HepG2 (cell line): Measurements from ENCODE around the gene MUC4. TPM values are rescaled to one million over a fixed set of nuclear protein-coding genes. Genes with fewer than 3 reads are reported as not detected.

Experiments
- ATAC-seq: fragments of 200-7000 bp; cut with Tn5 transposase; 3 replicates; pipeline ENCODE4 v1.9.1; 2020; ENCODE audit warnings: mild to moderate bottlenecking, moderate library complexity
- BruUV-seq: library from RNA; stranded (reverse); fragments of 400-500 nt; replicated peaks from 2 replicates; lab custom pipeline; 2021; lab: Mats Ljungman, UMichigan
- CTCF ChIA-PET: fragments of 300-600 bp; formaldehyde crosslinking; extraction: SDS; loops from one replicate; lab custom pipeline; 2021; ENCODE audit warnings: low total read pairs, inconsistent platforms, low intra/inter-chr PET ratio; lab: Yijun Ruan, JAX
- POLR2A ChIA-PET: fragments of 350-600 bp; sonication (Branson Sonifier 250); formaldehyde crosslinking; loops from one replicate; lab custom pipeline; 2020; ENCODE audit warnings: antibody characterized with exemption, inconsistent platforms; lab: Yijun Ruan, JAX
- DNase-seq: peaks from one replicate; pipeline ENCODE4 v3.0.0-alpha.2; 2015; ENCODE audit warnings: low spot score
- FAIRE-seq: peaks from 3 replicates; lab custom pipeline; 2011; peaks lifted over from hg19 to GRCh38; lab: Jason Lieb, UNC
- H2AFZ ChIP-seq: one replicate; pipeline ENCODE4 v1.6.1; 2011; ENCODE audit warnings: low read length, inconsistent platforms
- H3K27ac ChIP-seq: fragments of 300-600 bp; 3 replicates; pipeline ENCODE4 v1.8.0; 2011; ENCODE audit warnings: mixed run types, mild to moderate bottlenecking, mixed read lengths, low read length, inconsistent platforms; ENCODE audit not compliant: insufficient read depth; ENCODE audit errors: extremely low read length
- H3K27me3 ChIP-seq, 2 experiments: fragments of 200-600 bp in 1 of 2; 2 replicates in 1 of 2; 3 replicates in 1 of 2; pipeline versions ENCODE4 v1.6.0 to v1.8.0; 2011; ENCODE audit warnings: low read length in 2 of 2, mild to moderate bottlenecking in 2 of 2, moderate library complexity in 2 of 2, inconsistent platforms in 1 of 2; ENCODE audit not compliant: insufficient read depth in 2 of 2, control insufficient read depth in 1 of 2
- H3K36me3 ChIP-seq, 2 experiments: fragments of 200-600 bp in 1 of 2; replicated peaks in 1 of 2; 2 replicates in 1 of 2; 3 replicates in 1 of 2; pipeline versions ENCODE4 v1.5.1 to v1.8.0; 2011; ENCODE audit warnings: low read length in 2 of 2, inconsistent platforms in 1 of 2; ENCODE audit not compliant: insufficient read depth in 2 of 2, control insufficient read depth in 1 of 2
- H3K4me1 ChIP-seq: 2 replicates; pipeline ENCODE4 v1.5.1; 2012; ENCODE audit warnings: low read length, inconsistent platforms; ENCODE audit not compliant: insufficient read depth
- H3K4me2 ChIP-seq: 2 replicates; pipeline ENCODE4 v1.6.0; 2011; ENCODE audit warnings: low read depth, low read length, inconsistent platforms
- H3K4me3 ChIP-seq, 3 experiments: fragments of 200-600 bp in 1 of 3; sonication (generic), shearing (Covaris generic) in 1 of 3; replicated peaks in 1 of 3; 2 replicates each; pipeline ENCODE4 v1.5.1; 2011 to 2016; ENCODE audit warnings: low read length in 3 of 3, inconsistent platforms in 2 of 3, low read depth in 2 of 3, mild to moderate bottlenecking in 2 of 3, control low read depth in 1 of 3, mixed read lengths in 1 of 3; ENCODE audit not compliant: insufficient read depth in 1 of 3
- H3K79me2 ChIP-seq: one replicate; pipeline ENCODE4 v1.6.1; 2011; ENCODE audit warnings: low read length, inconsistent platforms; ENCODE audit not compliant: insufficient read depth
- H3K9ac ChIP-seq: 2 replicates; pipeline ENCODE4 v1.6.0; 2011; ENCODE audit warnings: mild to moderate bottlenecking, low read depth, low read length, inconsistent platforms; ENCODE audit not compliant: insufficient read depth
- H3K9me3 ChIP-seq: 2 replicates; pipeline ENCODE4 v1.5.1; 2012; ENCODE audit warnings: mild to moderate bottlenecking, low read length
- H4K20me1 ChIP-seq: 2 replicates; pipeline ENCODE4 v1.6.0; 2011; ENCODE audit warnings: inconsistent platforms, mild to moderate bottlenecking, low read length, moderate library complexity; ENCODE audit not compliant: insufficient read depth
- DZIP1 ChIP-seq: sonication (generic); formaldehyde crosslinking; IDR thresholded peaks from 2 replicates; pipeline ENCODE4 v1.5.0; 2020; ENCODE audit warnings: mild to moderate bottlenecking, missing genetic modification reagents
- HNRNPK ChIP-seq: fragments of 200-400 bp; formaldehyde crosslinking; IDR thresholded peaks from 2 replicates; pipeline ENCODE4 v1.6.1; 2018; ENCODE audit warnings: low read length, low read depth, moderate library complexity, mild to moderate bottlenecking; ENCODE audit not compliant: poor library complexity, severe bottlenecking
- KDM3A ChIP-seq: IDR thresholded peaks from 2 replicates; pipeline ENCODE4 v1.6.1; 2018; ENCODE audit warnings: low read depth, missing compliant biosample characterization
- KDM5A ChIP-seq: fragments of 200-600 bp; sonication (generic); IDR thresholded peaks from 2 replicates; pipeline ENCODE4 v1.7.0; 2018; ENCODE audit warnings: antibody characterized with exemption, mild to moderate bottlenecking, low read length, borderline replicate concordance
- KMT2B ChIP-seq: IDR thresholded peaks from 2 replicates; pipeline ENCODE4 v1.6.1; 2016; ENCODE audit warnings: missing genetic modification reagents, missing compliant biosample characterization
- NFYB ChIP-seq: sonication (generic); formaldehyde crosslinking; IDR thresholded peaks from 2 replicates; pipeline ENCODE4 v1.4.0; 2020; ENCODE audit warnings: missing genetic modification reagents
- SATB2 ChIP-seq: sonication (generic); formaldehyde crosslinking; IDR thresholded peaks from 2 replicates; pipeline ENCODE4 v1.5.0; 2020; ENCODE audit warnings: missing genetic modification reagents
- SNAPC2 ChIP-seq: sonication (generic); formaldehyde crosslinking; IDR thresholded peaks from 2 replicates; pipeline ENCODE4 v1.8.1; 2022; ENCODE audit warnings: mild to moderate bottlenecking, missing genetic modification reagents
- TBP ChIP-seq: sonication (generic); formaldehyde crosslinking; IDR thresholded peaks from 2 replicates; pipeline ENCODE4 v1.5.0; 2020; ENCODE audit warnings: missing genetic modification reagents
- ZBTB7B ChIP-seq: sonication (generic); formaldehyde crosslinking; IDR thresholded peaks from 2 replicates; pipeline ENCODE4 v1.4.0; 2020; ENCODE audit warnings: missing genetic modification reagents
- ZNF138 ChIP-seq: sonication (generic); formaldehyde crosslinking; IDR thresholded peaks from 2 replicates; pipeline ENCODE4 v1.5.0; 2020; ENCODE audit warnings: mild to moderate bottlenecking, low read depth, missing genetic modification reagents
- ZNF234 ChIP-seq: sonication (generic); formaldehyde crosslinking; conservative IDR thresholded peaks from 2 replicates; pipeline ENCODE4 v1.5.1; 2020; ENCODE audit warnings: mild to moderate bottlenecking, missing genetic modification reagents
- ZNF430 ChIP-seq: sonication (generic); formaldehyde crosslinking; IDR thresholded peaks from 2 replicates; pipeline ENCODE4 v1.9.0; 2021; ENCODE audit warnings: mild to moderate bottlenecking, missing genetic modification reagents
- ZNF441 ChIP-seq: sonication (generic); formaldehyde crosslinking; IDR thresholded peaks from 2 replicates; pipeline ENCODE4 v1.7.0; 2021; ENCODE audit warnings: missing genetic modification reagents, borderline replicate concordance
- ZNF607 ChIP-seq: sonication (generic); formaldehyde crosslinking; IDR thresholded peaks from 2 replicates; pipeline ENCODE4 v1.5.1; 2020; ENCODE audit warnings: missing genetic modification reagents, mild to moderate bottlenecking, borderline replicate concordance
- ZNF674 ChIP-seq: sonication (generic); formaldehyde crosslinking; IDR thresholded peaks from 2 replicates; pipeline ENCODE4 v1.5.0; 2020; ENCODE audit warnings: low read depth, mild to moderate bottlenecking, missing genetic modification reagents
- ZNF839 ChIP-seq: sonication (generic); formaldehyde crosslinking; IDR thresholded peaks from 2 replicates; pipeline ENCODE4 v1.4.0; 2020; ENCODE audit warnings: missing genetic modification reagents, mild to moderate bottlenecking, borderline replicate concordance
- ZNF878 ChIP-seq: sonication (generic); formaldehyde crosslinking; IDR thresholded peaks from 2 replicates; pipeline ENCODE4 v1.8.1; 2023; ENCODE audit warnings: mild to moderate bottlenecking, missing genetic modification reagents, moderate library complexity
- ZNF879 ChIP-seq: sonication (generic); formaldehyde crosslinking; IDR thresholded peaks from 2 replicates; pipeline ENCODE4 v1.8.1; 2023; ENCODE audit warnings: missing genetic modification reagents
- WGBS: methylation state at CpG from one replicate; pipeline ENCODE4 v1.1.6; 2017; ENCODE audit warnings: low lambda C conversion rate; 5-methylcytosine and 5-hydroxymethylcytosine counted together
- in situ Hi-C: cut with HindIII; loops from 2 replicates; pipeline ENCODE4 v1.10.0; 2017; ENCODE audit warnings: low pct_unique_long_range_greater_than_20kb; ENCODE audit not compliant: extremely low pct_ligation_motif_present
- intact Hi-C: fragments of 100-400 bp; cut with micrococcal nuclease; formaldehyde crosslinking; loops from one replicate; pipeline ENCODE4 v1.10.0; 2022; ENCODE audit not compliant: unreplicated experiment
- polyA plus RNA-seq, 8 experiments: library from polyadenylated mRNA; depleted of rRNA in 3 of 8; stranded (reverse) in 7 of 8; unstranded in 1 of 8; fragments of >200 nt; fragmentation: Illumina TruSeq in 4 of 8; extraction: Trizol in 4 of 8; gene quantifications; 2 replicates each; pipeline versions ENCODE4 v1.2.1 to v1.2.3, GENCODE V29; 2011 to 2016; ENCODE audit warnings: low read depth in 4 of 8, missing spikeins in 1 of 8, mixed read lengths in 1 of 8; ENCODE audit not compliant: insufficient read depth in 1 of 8
- total RNA-seq, 5 experiments: library from RNA; depleted of rRNA; stranded (reverse); fragments of >200 nt; fragmentation: Illumina TruSeq; extraction: Trizol; gene quantifications; 2 replicates each; pipeline ENCODE4 v1.2.3, GENCODE V29; 2016; ENCODE audit warnings: low read depth in 1 of 5

Gene MUC4
- total and polyA plus RNA-seq, 2 of the 13 experiments (the other 11 are each of a cell fraction or from before 2014, with no cell fraction given), result not detected

GRCh38 chr3:195810455-195810845, 1.3 kb downstream of the MUC4 start (continued):
- TF ChIP-seq TBP (CRISPR knock-in tag) (no peak), ZNF607 (CRISPR knock-in tag) (no peak), DZIP1 (CRISPR knock-in tag) (no peak)
- TF ChIP-seq, all 625 proteins: peak for 0

DNA sequence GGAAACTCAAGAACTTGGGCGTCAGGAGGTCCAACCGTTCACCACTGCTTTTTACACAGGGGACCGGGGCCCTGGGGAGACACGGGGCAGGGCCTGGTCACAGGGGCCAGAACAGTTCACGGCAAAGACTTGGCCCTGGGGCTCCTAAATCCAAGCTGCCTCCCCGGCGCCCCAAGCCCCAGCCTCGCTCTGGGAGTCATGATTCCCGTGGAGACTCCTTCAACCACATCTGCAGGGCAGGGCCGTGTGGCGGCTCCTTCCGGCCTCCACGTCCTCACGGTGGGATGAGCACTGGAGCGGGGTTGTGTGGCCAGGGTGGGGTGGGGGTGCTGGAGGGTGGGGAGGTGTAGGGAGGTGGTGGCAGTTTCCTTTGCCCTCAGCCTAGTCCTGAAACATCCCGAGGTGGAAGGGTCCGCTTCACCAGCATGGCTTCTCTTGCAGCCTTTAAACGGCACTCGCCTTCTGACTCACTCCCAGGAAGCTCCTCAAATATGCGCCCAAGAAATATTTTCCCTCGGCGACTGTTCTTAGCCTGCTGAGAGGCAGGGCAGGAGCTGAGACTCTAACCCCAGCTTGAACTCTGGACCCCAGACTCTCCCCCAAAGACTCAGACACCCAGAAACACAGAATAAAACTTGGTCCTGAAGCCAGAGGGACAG, 1.8 kb downstream of the MUC4 start:
- no peak overlapping the region for H3K27ac ChIP-seq
- no peaks in the 10 kb centered on the region for H4K20me1 ChIP-seq
- no peak overlapping the region for H3K4me3 ChIP-seq
- peaks cover 19 to 83% of the 10 kb centered on the region in 2 experiments for H3K27me3 ChIP-seq
- intact Hi-C loops (no loop called here), in situ Hi-C loops (no loop called here)
- no peak for DNase-seq
- CTCF ChIA-PET, result no interaction called here
- H3K4me2 ChIP-seq, result no peak overlapping the region
- no peak for FAIRE-seq
- WGBS, result 25% methylated on average over 8 of the region's 22 CpGs
- POLR2A ChIA-PET, result no interaction called here
- H2AFZ ChIP-seq, result no peak overlapping the region
- H3K9ac ChIP-seq, result no peak overlapping the region
- no peaks in the 10 kb centered on the region for H3K36me3 ChIP-seq
- H3K4me1 ChIP-seq, result no peaks in the 10 kb centered on the region
- H3K79me2 ChIP-seq, result no peaks in the 10 kb centered on the region
- TF ChIP-seq ZNF674 (CRISPR knock-in tag) (no peak), ZNF879 (CRISPR knock-in tag) (no peak), ZBTB7B (CRISPR knock-in tag) (no peak), HNRNPK (no peak), ZNF839 (no peak), ZNF430 (CRISPR knock-in tag) (no peak), KMT2B (no peak), ZNF878 (no peak), KDM5A (no peak), ZNF441 (no peak), KDM3A (CRISPR knock-in tag) (no peak), SATB2 (CRISPR knock-in tag) (no peak), NFYB (CRISPR knock-in tag) (no peak), ZNF234 (CRISPR knock-in tag) (no peak), SNAPC2 (no peak), ZNF138 (CRISPR knock-in tag) (no peak)
- peak; percentile 14; the same call in 1 of the 3 replicates for ATAC-seq
- H3K9me3 ChIP-seq, result no peaks in the 10 kb centered on the region
- BruUV-seq, result no TSS peak
